Thymus (tissue), 14 donors: ENCODE measurements around the gene SUSD6. TPM values are rescaled to one million over a fixed set of nuclear protein-coding genes. Genes with fewer than 3 reads are reported as not detected.

Experiments used
- DNase-seq, 9 donors: peaks; one replicate each; pipeline ENCODE4 v3.0.0-alpha.2; 2013; ENCODE audit warnings: low spot score in 9 of 9, low read depth in 6 of 9, missing footprints in 1 of 9
- H3K27ac ChIP-seq, 2 donors: one replicate each; pipeline ENCODE4 v1.5.1; 2013; ENCODE audit warnings: control low read depth in 1 of 2, low read depth in 1 of 2, low read length in 1 of 2, mild to moderate bottlenecking in 1 of 2, moderate library complexity in 1 of 2
- H3K27me3 ChIP-seq, 2 donors: one replicate each; pipeline ENCODE4 v1.5.1; 2013; ENCODE audit warnings: low read length in 1 of 2; ENCODE audit not compliant: control insufficient read depth in 2 of 2, insufficient read depth in 1 of 2
- H3K36me3 ChIP-seq, 2 donors: one replicate each; pipeline ENCODE4 v1.5.1; 2013; ENCODE audit warnings: low read length in 1 of 2, mild to moderate bottlenecking in 1 of 2, moderate library complexity in 1 of 2; ENCODE audit not compliant: control insufficient read depth in 2 of 2, insufficient read depth in 2 of 2
- H3K4me1 ChIP-seq, 2 donors: one replicate each; pipeline ENCODE4 v1.5.1; 2013; ENCODE audit warnings: low read length in 2 of 2; ENCODE audit not compliant: control insufficient read depth in 2 of 2, insufficient read depth in 2 of 2
- H3K4me3 ChIP-seq, 2 donors: one replicate each; pipeline ENCODE4 v1.5.1; 2013; ENCODE audit warnings: low read length in 2 of 2, control low read depth in 1 of 2, mild to moderate bottlenecking in 1 of 2
- H3K9me3 ChIP-seq, 2 donors: one replicate each; pipeline ENCODE4 v1.5.1; 2013; ENCODE audit warnings: low read length in 1 of 2, mild to moderate bottlenecking in 1 of 2; ENCODE audit not compliant: control insufficient read depth in 2 of 2, insufficient read depth in 1 of 2
- WGBS: extraction: QIAGEN DNeasy Blood & Tissue Kit; methylation state at CpG from one replicate; pipeline ENCODE4 v1.1.7; 2013; 5-methylcytosine and 5-hydroxymethylcytosine counted together
- long read RNA-seq, 10 donors: transcript quantifications; one replicate each; lab custom pipeline, GENCODE V29; 2026
- polyA plus RNA-seq: library from polyadenylated mRNA; stranded (reverse); fragments of 200-250 nt; gene quantifications from one replicate; pipeline ENCODE4 v1.2.3, GENCODE V29; 2013
- total RNA-seq: library from RNA; stranded (reverse); fragments of 120-200 nt; gene quantifications from one replicate; pipeline ENCODE4 v1.2.4, GENCODE V29; 2013
- donor health status: healthy.

Gene SUSD6
- total RNA-seq (7.8 TPM), polyA plus RNA-seq (23.7 TPM)
- long read RNA-seq, donor 1, full-length matches to known transcripts = 1 of 1 reads
- long read RNA-seq, donor 1, partial matches to known transcripts = 0 of 1 reads
- long read RNA-seq, donor 1, other reads (novel, unspliced or antisense) = 0 of 1 reads
- long read RNA-seq, donor 2 = 0 reads
- long read RNA-seq, donor 3, full-length matches to known transcripts = 3 of 3 reads
- long read RNA-seq, donor 3, partial matches to known transcripts = 0 of 3 reads
- long read RNA-seq, donor 3, other reads (novel, unspliced or antisense) = 0 of 3 reads
- long read RNA-seq, donor 4, full-length matches to known transcripts = 3 of 3 reads
- long read RNA-seq, donor 4, partial matches to known transcripts = 0 of 3 reads
- long read RNA-seq, donor 4, other reads (novel, unspliced or antisense) = 0 of 3 reads
- long read RNA-seq, donor 5, full-length matches to known transcripts = 7 of 7 reads
- long read RNA-seq, donor 5, partial matches to known transcripts = 0 of 7 reads
- long read RNA-seq, donor 5, other reads (novel, unspliced or antisense) = 0 of 7 reads
- long read RNA-seq, donor 6, full-length matches to known transcripts = 3 of 3 reads
- long read RNA-seq, donor 6, partial matches to known transcripts = 0 of 3 reads
- long read RNA-seq, donor 6, other reads (novel, unspliced or antisense) = 0 of 3 reads
- long read RNA-seq, donor 7, partial matches to known transcripts = 14 of 14 reads
- long read RNA-seq, donor 7, other reads (novel, unspliced or antisense) = 0 of 14 reads
- long read RNA-seq, donor 8, full-length matches to known transcripts = 4 of 12 reads
- long read RNA-seq, donor 8, partial matches to known transcripts = 8 of 12 reads
- long read RNA-seq, donor 8, other reads (novel, unspliced or antisense) = 0 of 12 reads
- long read RNA-seq, donor 9, full-length matches to known transcripts = 2 of 2 reads
- long read RNA-seq, donor 9, partial matches to known transcripts = 0 of 2 reads
- long read RNA-seq, donor 9, other reads (novel, unspliced or antisense) = 0 of 2 reads
- long read RNA-seq, donor 10, full-length matches to known transcripts = 2 of 12 reads
- long read RNA-seq, donor 10, partial matches to known transcripts = 10 of 12 reads
- long read RNA-seq, donor 10, other reads (novel, unspliced or antisense) = 0 of 12 reads

- peaks cover 28 to 54% of the 10 kb centered on the region in 2 donors for H3K4me1 ChIP-seq
- 1% methylated on average over 105 of the region's 105 CpGs for WGBS
Observed at GRCh38 chr14:69611172-69612013, at the start of gene SUSD6. Gene SUSD6 (plus strand): TSS chr14:69611596. CDS start chr14:69658593, 46,997 bp downstream.

GRCh38 chr14:69561893-69562292 lies 49.5 kb upstream of the SUSD6 start:
- Histone ChIP-seq H3K36me3 (no peaks in the 10 kb centered on the region), H3K4me3 (no peak overlapping the region), H3K9me3 (no peaks in the 10 kb centered on the region), H3K27me3 (peaks cover 3 to 28% of the 10 kb centered on the region in 2 donors), H3K27ac (no peak overlapping the region), H3K4me1 (no peaks in the 10 kb centered on the region)
- no peak for DNase-seq

More at GRCh38 chr14:69611172-69612013, at the start of gene SUSD6:
- H3K36me3 ChIP-seq = no peaks in the 10 kb centered on the region
- H3K4me3 ChIP-seq = peak within 1 kb of the TSS; percentile 77 to 94
- no peaks in the 10 kb centered on the region for H3K9me3 ChIP-seq
- peak in 8 of 9 donors; percentile 50 to 93 (median 84) for DNase-seq
- H3K27me3 ChIP-seq = no peaks in the 10 kb centered on the region
- peak within 1 kb of the TSS; percentile 91 to 97 for H3K27ac ChIP-seq

GRCh38 chr14:69567563-69567962 lies 43.8 kb upstream of the SUSD6 start:
- no peak for DNase-seq
- no peaks in the 10 kb centered on the region for H3K36me3 ChIP-seq
- H3K27ac ChIP-seq = no peak overlapping the region
- peaks cover 1 to 8% of the 10 kb centered on the region in 2 donors for H3K9me3 ChIP-seq
- peaks cover 0 to 2% of the 10 kb centered on the region in 2 donors for H3K4me1 ChIP-seq
- H3K4me3 ChIP-seq = no peak overlapping the region
- peaks cover 35 to 60% of the 10 kb centered on the region in 2 donors for H3K27me3 ChIP-seq
- 93% methylated on average over 5 of the region's 5 CpGs for WGBS

- 80% methylated on average over 2 of the region's 2 CpGs for WGBS
- Histone ChIP-seq H3K27ac (no peak overlapping the region), H3K27me3 (peaks cover 54 to 77% of the 10 kb centered on the region in 2 donors), H3K36me3 (no peaks in the 10 kb centered on the region), H3K4me3 (no peak overlapping the region), H3K4me1 (peaks cover 5 to 7% of the 10 kb centered on the region in 2 donors), H3K9me3 (peaks cover 1 to 13% of the 10 kb centered on the region in 2 donors)
- no peak for DNase-seq
Observed at GRCh38 chr14:69569859-69570258, 41.5 kb upstream of the SUSD6 start.

GRCh38 chr14:69570836-69571330 lies 40.5 kb upstream of the SUSD6 start:
- whole genome bisulfite sequencing = 86% methylated on average over 7 of the region's 7 CpGs
- DNase-seq = no peak
- peaks cover 60 to 82% of the 10 kb centered on the region in 2 donors for H3K27me3 ChIP-seq
- no peak overlapping the region for H3K27ac ChIP-seq
- H3K36me3 ChIP-seq = no peaks in the 10 kb centered on the region
- H3K9me3 ChIP-seq = peaks cover 1 to 13% of the 10 kb centered on the region in 2 donors
- peaks cover 5 to 7% of the 10 kb centered on the region in 2 donors for H3K4me1 ChIP-seq
- H3K4me3 ChIP-seq = no peak overlapping the region

GRCh38 chr14:69571449-69572029 lies 39.9 kb upstream of the SUSD6 start:
- Histone ChIP-seq H3K27me3 (peaks cover 60 to 87% of the 10 kb centered on the region in 2 donors), H3K36me3 (no peaks in the 10 kb centered on the region), H3K9me3 (peaks cover 1 to 13% of the 10 kb centered on the region in 2 donors), H3K4me1 (peaks cover 5 to 7% of the 10 kb centered on the region in 2 donors), H3K4me3 (peak overlapping the region in 1 of 2 donors; percentile 39), H3K27ac (no peak overlapping the region)
- 19% methylated on average over 62 of the region's 62 CpGs for WGBS
- peak in 1 of 9 donors; percentile 15 for DNase-seq

GRCh38 chr14:69572030-69572840 lies 39.2 kb upstream of the SUSD6 start:
- Histone ChIP-seq H3K4me1 (peaks cover 5 to 7% of the 10 kb centered on the region in 2 donors), H3K4me3 (peak overlapping the region in 1 of 2 donors; percentile 39), H3K27me3 (peaks cover 60 to 86% of the 10 kb centered on the region in 2 donors), H3K36me3 (no peaks in the 10 kb centered on the region), H3K9me3 (peaks cover 1 to 13% of the 10 kb centered on the region in 2 donors), H3K27ac (no peak overlapping the region)
- DNase-seq = peak in 1 of 9 donors; percentile 17
- WGBS = 11% methylated on average over 112 of the region's 112 CpGs
